H54 (cell line): Measurements from ENCODE around the gene MAPKAP1.

Source experiments
- DNase-seq: peaks from one replicate; pipeline ENCODE4 v3.0.0; 2011; ENCODE audit warnings: low spot score, mixed read lengths; ENCODE audit not compliant: insufficient read length
- FAIRE-seq: peaks from 3 replicates; lab custom pipeline; 2011; peaks lifted over from hg19 to GRCh38; lab: Jason Lieb, UNC
- POLR2A ChIP-seq: IDR thresholded peaks from 2 replicates; pipeline ENCODE4 v1.6.1; 2011; ENCODE audit warnings: low read depth, mild to moderate bottlenecking, low read length

Gene MAPKAP1

GRCh38 chr9:125558453-125559092 lies 148.4 kb downstream of the MAPKAP1 start:
- DNase-seq = peak; percentile 60
- TF ChIP-seq POLR2A = no peak
- FAIRE-seq = peak; percentile 95

GRCh38 chr9:125556046-125556721 lies 150.8 kb downstream of the MAPKAP1 start:
- no peak for FAIRE-seq
- no peak for TF ChIP-seq POLR2A
- DNase-seq = no peak

GRCh38 chr9:125554726-125555125 lies 152.3 kb downstream of the MAPKAP1 start:
- TF ChIP-seq POLR2A = no peak
- no peak for FAIRE-seq
- DNase-seq = no peak

- DNase-seq (no peak), FAIRE-seq (no peak)
- no peak for TF ChIP-seq POLR2A
Observed at GRCh38 chr9:125551781-125552180, 155.2 kb downstream of the MAPKAP1 start.

- no peak for TF ChIP-seq POLR2A
- no peak for FAIRE-seq
- DNase-seq = no peak
Observed at GRCh38 chr9:125549891-125550885, 156.8 kb downstream of the MAPKAP1 start.

- TF ChIP-seq POLR2A = no peak
- DNase-seq (no peak), FAIRE-seq (no peak)
Observed at GRCh38 chr9:125549465-125549871, 157.5 kb downstream of the MAPKAP1 start.

GRCh38 chr9:125549039-125549438 lies 158.0 kb downstream of the MAPKAP1 start:
- TF ChIP-seq POLR2A = no peak
- DNase-seq (no peak), FAIRE-seq (no peak)

GRCh38 chr9:125548141-125548540 lies 158.9 kb downstream of the MAPKAP1 start:
- no peak for FAIRE-seq
- no peak for DNase-seq
- no peak for TF ChIP-seq POLR2A

GRCh38 chr9:125547368-125547767 lies 159.6 kb downstream of the MAPKAP1 start:
- no peak for TF ChIP-seq POLR2A
- DNase-seq = no peak
- FAIRE-seq = no peak

- FAIRE-seq (no peak), DNase-seq (no peak)
- TF ChIP-seq POLR2A = no peak
Observed at GRCh38 chr9:125545845-125546244, 161.2 kb downstream of the MAPKAP1 start.

- DNase-seq (no peak), FAIRE-seq (no peak)
- TF ChIP-seq POLR2A = no peak
Observed at GRCh38 chr9:125544988-125545651, 161.9 kb downstream of the MAPKAP1 start.

- DNase-seq (no peak), FAIRE-seq (no peak)
- no peak for TF ChIP-seq POLR2A
Observed at GRCh38 chr9:125544484-125544883, 162.5 kb downstream of the MAPKAP1 start.

GRCh38 chr9:125541840-125542243 lies 165.2 kb downstream of the MAPKAP1 start:
- DNase-seq (no peak), FAIRE-seq (no peak)

GRCh38 chr9:125540497-125540896 lies 166.5 kb downstream of the MAPKAP1 start:
- FAIRE-seq = peak; percentile 97
- TF ChIP-seq POLR2A = no peak

More at GRCh38 chr9:125541840-125542243, 165.2 kb downstream of the MAPKAP1 start:
- no peak for TF ChIP-seq POLR2A

More at GRCh38 chr9:125540497-125540896, 166.5 kb downstream of the MAPKAP1 start:
- peak; percentile 42 for DNase-seq
